DND-41 (cell line): ENCODE measurements around the gene ASTN1.

Experiments
- ATAC-seq: fragments of 200-7000 bp; cut with Tn5 transposase; 3 replicates; pipeline ENCODE4 v1.9.1; 2021; ENCODE audit warnings: low read depth; ENCODE audit not compliant: insufficient read depth
- DNase-seq: peaks from one replicate; pipeline ENCODE4 v3.0.0-alpha.2; 2020
- H2AFZ ChIP-seq: 2 replicates; pipeline ENCODE4 v1.6.0; 2012; ENCODE audit warnings: low read depth, low read length
- H3K27ac ChIP-seq: 2 replicates; pipeline ENCODE4 v1.5.1; 2012; ENCODE audit warnings: low read length, inconsistent platforms
- H3K27me3 ChIP-seq: fragments of 200-600 bp; sonication (generic); 2 replicates; pipeline ENCODE4 v1.6.0; 2012; ENCODE audit warnings: low read length, mild to moderate bottlenecking, inconsistent platforms; ENCODE audit not compliant: insufficient read depth, poor library complexity
- H3K36me3 ChIP-seq: 2 replicates; pipeline ENCODE4 v1.5.1; 2012; ENCODE audit warnings: low read length, inconsistent platforms; ENCODE audit not compliant: insufficient read depth
- H3K4me1 ChIP-seq: 2 replicates; pipeline ENCODE4 v1.5.1; 2012; ENCODE audit warnings: mild to moderate bottlenecking, low read length; ENCODE audit not compliant: insufficient read depth
- H3K4me2 ChIP-seq: 2 replicates; pipeline ENCODE4 v1.6.0; 2012; ENCODE audit warnings: mild to moderate bottlenecking, moderate library complexity, low read length, inconsistent platforms; ENCODE audit not compliant: insufficient read depth
- H3K4me3 ChIP-seq, 2 experiments: fragments of 200-600 bp in 1 of 2; shearing (Covaris generic) in 1 of 2; 2 replicates each; pipeline ENCODE4 v1.5.1; 2012 to 2016; ENCODE audit warnings: inconsistent platforms in 2 of 2, low read length in 2 of 2, mild to moderate bottlenecking in 2 of 2, low read depth in 1 of 2, moderate library complexity in 1 of 2
- H3K79me2 ChIP-seq: 2 replicates; pipeline ENCODE4 v1.6.0; 2012; ENCODE audit warnings: low read length, inconsistent platforms; ENCODE audit not compliant: insufficient read depth
- H3K9ac ChIP-seq: 2 replicates; pipeline ENCODE4 v1.6.0; 2012; ENCODE audit warnings: low read depth, mild to moderate bottlenecking, inconsistent platforms, low read length, moderate library complexity
- H3K9me3 ChIP-seq: 2 replicates; pipeline ENCODE4 v1.5.1; 2012; ENCODE audit warnings: low read length, moderate library complexity, mild to moderate bottlenecking, inconsistent platforms; ENCODE audit not compliant: insufficient read depth, severe bottlenecking
- H4K20me1 ChIP-seq: 2 replicates; pipeline ENCODE4 v1.6.0; 2012; ENCODE audit warnings: low read length; ENCODE audit not compliant: insufficient read depth
- EZH2 ChIP-seq: IDR thresholded peaks from 3 replicates; pipeline ENCODE4 v1.6.1; 2012; ENCODE audit warnings: borderline replicate concordance, low read depth, mild to moderate bottlenecking, moderate library complexity, low read length, inconsistent platforms; ENCODE audit not compliant: severe bottlenecking
- TF ChIP-seq, protein P1 (sequence below): IDR thresholded peaks from 2 replicates; pipeline ENCODE4 v1.5.1; 2012; ENCODE audit warnings: borderline replicate concordance, low read length, moderate library complexity, mild to moderate bottlenecking; ENCODE audit not compliant: poor library complexity, severe bottlenecking; ENCODE audit errors: extremely low read depth

ASTN1 gene

DNA sequence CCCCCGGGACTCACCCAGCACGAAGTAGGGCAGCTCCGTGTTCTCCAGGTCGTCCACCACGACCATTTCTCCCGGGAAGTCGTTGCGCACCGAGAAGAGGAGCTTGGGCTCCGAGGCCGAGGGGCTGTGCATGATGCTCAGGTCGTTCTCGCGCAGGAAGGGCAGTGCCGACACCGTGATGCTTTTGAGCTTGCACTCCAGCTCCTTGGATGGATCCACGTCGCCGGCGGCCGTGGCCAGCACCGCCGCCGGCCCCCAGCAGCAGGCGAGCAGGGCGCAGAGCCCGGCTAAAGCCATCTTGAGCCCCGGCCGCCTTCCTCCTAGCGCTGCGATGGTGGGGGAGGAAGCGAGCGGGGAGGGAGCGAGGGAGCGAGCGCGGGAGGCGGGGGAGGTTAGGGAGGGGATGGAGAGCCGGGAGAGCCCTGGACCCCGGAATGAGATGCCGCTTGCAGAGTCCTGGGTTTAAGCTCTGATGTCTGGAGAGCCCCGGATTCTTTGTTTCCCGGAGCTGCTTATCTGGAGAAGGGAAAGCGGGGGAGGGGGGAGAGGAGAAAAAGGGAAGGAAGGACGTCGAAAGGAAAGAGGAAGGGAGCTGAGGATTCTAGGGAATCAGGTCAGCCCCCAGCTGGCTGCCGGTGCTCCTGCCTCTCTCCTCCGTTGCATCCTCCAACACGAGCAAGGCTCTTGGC lies at the start of gene ASTN1:
Gene ASTN1, minus strand, starts transcription at position 333 of the 689 bp plus-strand sequence. Its CDS starts 36 bp downstream, at position 297.
- DNase-seq, result no peak
- Histone ChIP-seq H3K4me3 (no peak within 1 kb of the TSS), H3K4me1 (no peaks in the 10 kb centered on the region), H3K9me3 (no peaks in the 10 kb centered on the region), H3K79me2 (no peaks in the 10 kb centered on the region), H3K27me3 (no peaks in the 10 kb centered on the region), H3K36me3 (no peaks in the 10 kb centered on the region), H3K9ac (no peak within 1 kb of the TSS), H4K20me1 (no peaks in the 10 kb centered on the region), H3K27ac (no peak within 1 kb of the TSS), H2AFZ (no peak within 1 kb of the TSS), H3K4me2 (no peak within 1 kb of the TSS)
- no peak for ATAC-seq
- TF ChIP-seq, protein P1, sequence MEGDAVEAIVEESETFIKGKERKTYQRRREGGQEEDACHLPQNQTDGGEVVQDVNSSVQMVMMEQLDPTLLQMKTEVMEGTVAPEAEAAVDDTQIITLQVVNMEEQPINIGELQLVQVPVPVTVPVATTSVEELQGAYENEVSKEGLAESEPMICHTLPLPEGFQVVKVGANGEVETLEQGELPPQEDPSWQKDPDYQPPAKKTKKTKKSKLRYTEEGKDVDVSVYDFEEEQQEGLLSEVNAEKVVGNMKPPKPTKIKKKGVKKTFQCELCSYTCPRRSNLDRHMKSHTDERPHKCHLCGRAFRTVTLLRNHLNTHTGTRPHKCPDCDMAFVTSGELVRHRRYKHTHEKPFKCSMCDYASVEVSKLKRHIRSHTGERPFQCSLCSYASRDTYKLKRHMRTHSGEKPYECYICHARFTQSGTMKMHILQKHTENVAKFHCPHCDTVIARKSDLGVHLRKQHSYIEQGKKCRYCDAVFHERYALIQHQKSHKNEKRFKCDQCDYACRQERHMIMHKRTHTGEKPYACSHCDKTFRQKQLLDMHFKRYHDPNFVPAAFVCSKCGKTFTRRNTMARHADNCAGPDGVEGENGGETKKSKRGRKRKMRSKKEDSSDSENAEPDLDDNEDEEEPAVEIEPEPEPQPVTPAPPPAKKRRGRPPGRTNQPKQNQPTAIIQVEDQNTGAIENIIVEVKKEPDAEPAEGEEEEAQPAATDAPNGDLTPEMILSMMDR, result no peak
- TF ChIP-seq EZH2, result no peak

DNA sequence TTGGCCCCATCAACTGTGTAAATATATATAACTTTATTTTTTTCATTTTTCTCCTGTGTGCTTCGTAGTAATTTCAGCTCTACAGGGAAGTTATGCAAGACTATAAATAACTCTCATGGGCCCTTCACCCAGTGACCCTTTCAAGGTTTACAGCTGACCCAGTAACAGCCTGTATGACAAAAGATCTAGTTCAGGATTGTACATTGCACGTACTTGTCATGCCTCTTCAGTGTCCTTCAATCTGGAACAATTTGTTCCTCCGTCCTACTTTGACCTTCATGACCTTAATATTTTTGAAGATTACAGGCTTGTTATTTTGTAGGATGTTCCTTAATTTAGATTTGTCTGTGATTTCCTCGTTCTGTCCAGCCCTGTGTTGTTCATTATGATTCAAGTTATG lies 46.7 kb upstream of the ASTN1 start:
- H3K27me3 ChIP-seq, result no peaks in the 10 kb centered on the region
- H3K9ac ChIP-seq, result no peak overlapping the region
- no peaks in the 10 kb centered on the region for H3K36me3 ChIP-seq
- H3K79me2 ChIP-seq, result no peaks in the 10 kb centered on the region
- no peak overlapping the region for H2AFZ ChIP-seq
- no peak overlapping the region for H3K27ac ChIP-seq
- ATAC-seq, result no peak
- no peak overlapping the region for H3K4me3 ChIP-seq
- H3K4me2 ChIP-seq, result no peak overlapping the region
- H4K20me1 ChIP-seq, result no peaks in the 10 kb centered on the region
- no peak for DNase-seq
- H3K9me3 ChIP-seq, result no peaks in the 10 kb centered on the region
- no peaks in the 10 kb centered on the region for H3K4me1 ChIP-seq
- TF ChIP-seq, protein P1, result no peak
- TF ChIP-seq EZH2, result no peak

DNA sequence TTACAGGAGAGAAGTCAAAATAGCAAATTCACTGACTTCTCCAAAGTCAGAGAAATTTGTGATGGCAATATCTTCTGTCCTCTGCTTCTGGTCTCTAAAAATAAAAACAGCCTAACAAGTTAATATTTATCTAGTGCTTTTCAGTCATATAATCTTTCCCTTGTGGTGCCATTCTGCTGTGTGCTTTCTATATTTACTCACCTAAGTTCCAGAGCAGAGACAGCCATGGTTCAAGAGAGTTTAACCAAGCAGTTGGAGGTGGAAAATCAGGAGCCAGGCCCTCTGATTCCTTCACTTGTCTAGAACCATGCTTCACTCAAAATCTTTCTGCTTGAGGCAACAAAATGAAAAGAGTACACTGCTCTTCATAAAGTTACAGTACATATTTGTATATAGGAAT lies 45.6 kb upstream of the ASTN1 start:
- H3K36me3 ChIP-seq, result no peaks in the 10 kb centered on the region
- H3K27ac ChIP-seq, result no peak overlapping the region
- no peak for ATAC-seq
- no peak for DNase-seq
- H4K20me1 ChIP-seq, result no peaks in the 10 kb centered on the region
- H3K9ac ChIP-seq, result no peak overlapping the region
- H3K79me2 ChIP-seq, result no peaks in the 10 kb centered on the region
- H3K9me3 ChIP-seq, result no peaks in the 10 kb centered on the region
- H3K4me1 ChIP-seq, result no peaks in the 10 kb centered on the region
- no peak overlapping the region for H3K4me2 ChIP-seq
- TF ChIP-seq EZH2, result no peak
- TF ChIP-seq, protein P1, result no peak
- no peaks in the 10 kb centered on the region for H3K27me3 ChIP-seq
- H2AFZ ChIP-seq, result no peak overlapping the region
- no peak overlapping the region for H3K4me3 ChIP-seq
